ENCODE data around the gene BMPER. TPM values are rescaled to one million over a fixed set of nuclear protein-coding genes. Genes with fewer than 3 reads are reported as not detected.
A peak's percentile ranks its signal among the peaks of the same experiment; 100 is the strongest.

The BMPER gene
- total and polyA plus RNA-seq, 2 of the 8 experiments (the other 6 are each of a cell fraction or from before 2014, with no cell fraction given), result 0.33 to 0.69 TPM

- Histone ChIP-seq H2AFZ (ENCODE audit: low read length) (no peak overlapping the region), H3K9ac (replicated peaks in 1 of 4; ENCODE audit: extremely low read depth in 1 of 4, low read depth in 3 of 4, low read length in 3 of 4) (no peak overlapping the region), H3K4me3 (ENCODE audit: extremely low read depth in 1 of 4, insufficient read depth in 2 of 4, low read depth in 3 of 4, low read length in 4 of 4) (no peak overlapping the region), H3K27ac (ENCODE audit: low read depth, low read length) (no peak overlapping the region), H3K4ac (replicated peaks; ENCODE audit: insufficient read length, low read depth, low read length) (no peak overlapping the region), H3K14ac (ENCODE audit: insufficient read length) (no peak overlapping the region), H3K56ac (replicated peaks; ENCODE audit: insufficient read length, low read depth, low read length) (no peak overlapping the region), H4K91ac (replicated peaks; ENCODE audit: insufficient read length, low read length) (no peak overlapping the region), H4K8ac (ENCODE audit: extremely low read depth, insufficient read depth, low read length) (no peak overlapping the region), H3K4me1 (replicated peaks in 1 of 4; ENCODE audit: control insufficient read depth in 3 of 4, insufficient read depth in 4 of 4, low read length in 3 of 4) (peaks cover 0 to 5% (median 0%) of the 10 kb centered on the region in 4 experiments; a peak in 2 of 7 replicates), H3K23me2 (ENCODE audit: low read depth, low read length) (no peaks in the 10 kb centered on the region; the same call in 1 of the 2 replicates), H3K9me3 (ENCODE audit: insufficient read depth in 2 of 2, low read depth in 1 of 2, low read length in 1 of 2) (no peaks in the 10 kb centered on the region), H2AK5ac (ENCODE audit: low read depth, low read length) (0 out of 2 replicates have a peak overlapping the region, but pooled peaks have one; percentile 60), H3K4me2 (ENCODE audit: insufficient read depth in 1 of 2, low read depth in 2 of 2, low read length in 2 of 2) (no peak overlapping the region), H2BK12ac (ENCODE audit: low read depth, low read length) (no peak overlapping the region), H3K79me1 (ENCODE audit: low read depth, low read length) (no peaks in the 10 kb centered on the region), H2BK5ac (ENCODE audit: low read depth, low read length) (no peak overlapping the region), H3K36me3 (ENCODE audit: control insufficient read depth in 2 of 4, insufficient read depth in 4 of 4, low read length in 3 of 4) (no peaks in the 10 kb centered on the region), H2BK120ac (replicated peaks; ENCODE audit: low read depth, low read length) (no peak overlapping the region), H3K18ac (ENCODE audit: extremely low read depth, low read length) (no peak overlapping the region), H2BK20ac (ENCODE audit: low read length) (no peak overlapping the region), H3K23ac (ENCODE audit: insufficient read length) (no peak overlapping the region), H3K79me2 (ENCODE audit: control insufficient read depth in 1 of 2, insufficient read depth in 2 of 2, low read length in 2 of 2) (no peaks in the 10 kb centered on the region), H3K27me3 (replicated peaks in 1 of 4; ENCODE audit: control insufficient read depth in 3 of 4, extremely low read depth in 1 of 4, insufficient read depth in 3 of 4, low read length in 3 of 4) (no peaks in the 10 kb centered on the region), H2BK15ac (ENCODE audit: low read length) (no peak overlapping the region), H4K5ac (ENCODE audit: insufficient read length, low read depth, low read length) (no peak overlapping the region), H4K20me1 (replicated peaks in 1 of 2; ENCODE audit: control insufficient read depth in 1 of 2, insufficient read depth in 2 of 2, low read length in 2 of 2) (no peaks in the 10 kb centered on the region)
- CTCF ChIA-PET (ENCODE audit: partially characterized antibody), result interaction anchor here (0.5 to 5.6 kb wide), 39 partner anchors 8 to 1397 kb away, joined by 3 to 45 read pairs (median 4); no protein-coding TSS in a partner anchor
- POLR2A ChIA-PET (ENCODE audit: partially characterized antibody), result interaction anchor here (0.7 kb wide), 1 partner anchor 686 kb away, joined by 3 read pairs; no protein-coding TSS in a partner anchor
- FAIRE-seq, result no peak
- WGBS, 2 experiments (ENCODE audit: extremely low coverage in 1 of 2, insufficient coverage in 1 of 2, insufficient read length in 1 of 2, insufficient replicate concordance in 2 of 2, low coverage in 1 of 2, low lambda C conversion rate in 2 of 2, missing lambda C conversion rate in 1 of 2), result 88% methylated on average over 4 of the region's 4 CpGs; no CpG with 5 or more reads in 1 of the 2 experiments
- DNase-seq (ENCODE audit: low read depth in 1 of 2, low spot score in 2 of 2), result no peak
- no peak for TF ChIP-seq KDM4A (IDR thresholded peaks at IDR 0.05; ENCODE audit: low read depth, low read length, severe bottlenecking)
- no peak for TF ChIP-seq TAF1 (IDR thresholded peaks at IDR 0.05; ENCODE audit: low read depth, low read length)
- no peak for TF ChIP-seq SP4 (IDR thresholded peaks at IDR 0.05; ENCODE audit: low read length)
- TF ChIP-seq ATF2 (IDR thresholded peaks at IDR 0.05; ENCODE audit: low read length), result no peak
- TF ChIP-seq CBX5 (IDR thresholded peaks at IDR 0.05; ENCODE audit: low read depth, low read length), result no peak
- TF ChIP-seq TCF12 (IDR thresholded peaks at IDR 0.05; ENCODE audit: low read depth, low read length), result no peak
- no peak for TF ChIP-seq SAP30 (IDR thresholded peaks at IDR 0.05; ENCODE audit: insufficient read depth, insufficient replicate concordance, low read length)
- no peak for TF ChIP-seq TAF7 (optimal IDR thresholded peaks at IDR 0.05; ENCODE audit: borderline replicate concordance, low read depth, low read length)
- no peak for TF ChIP-seq BCL11A (IDR thresholded peaks at IDR 0.05; ENCODE audit: low read depth in 2 of 2, low read length in 2 of 2)
- TF ChIP-seq POLR2AphosphoS5 (IDR thresholded peaks at IDR 0.05; ENCODE audit: low read depth, low read length), result no peak
- TF ChIP-seq NRF1 (IDR thresholded peaks at IDR 0.05; ENCODE audit: low read depth, low read length), result no peak
Measured at GRCh38 chr7:33933611-33934281, 28.4 kb downstream of the BMPER start.

All from H1 (cell line).